ENCODE results near the gene CSTF3. TPM values are rescaled to one million over a fixed set of nuclear protein-coding genes. Genes with fewer than 3 reads are reported as not detected.
A peak's percentile ranks its signal among the peaks of the same experiment; 100 is the strongest.

Gene CSTF3
- polyA plus RNA-seq, 1 donor (not counting 4 experiments of a cell fraction or from before 2014, with no cell fraction given): 41.1 TPM

GRCh38 chr11:33043221-33043830 lies 118.0 kb downstream of the CSTF3 start:
- Histone ChIP-seq H3K9ac (ENCODE audit: control insufficient read depth, extremely low read depth, insufficient read depth, low read length) (peak overlapping the region; percentile 62), H3K27ac (ENCODE audit: control insufficient read depth, insufficient read depth, low read length) (peak overlapping the region; percentile 85), H3K79me2 (ENCODE audit: control insufficient read depth, insufficient read depth, low read length) (peaks cover 25% of the 10 kb centered on the region), H3K4me2 (ENCODE audit: control insufficient read depth, extremely low read depth, insufficient read depth, low read depth, low read length) (peak overlapping the region; percentile 75), H4K20me1 (ENCODE audit: control insufficient read depth, extremely low read depth, insufficient read depth, low read length) (no peaks in the 10 kb centered on the region), H3K9me1 (ENCODE audit: control insufficient read depth, extremely low read depth, insufficient read depth, low read length) (no peaks in the 10 kb centered on the region), H2AFZ (ENCODE audit: control insufficient read depth, low read length) (no peak overlapping the region), H3K27me3 (ENCODE audit: control insufficient read depth, extremely low read depth, insufficient read depth, low read length) (no peaks in the 10 kb centered on the region), H3K4me3 (ENCODE audit: control insufficient read depth in 2 of 3, extremely low read depth in 1 of 3, insufficient read depth in 2 of 3, low read depth in 1 of 3, low read length in 3 of 3) (peak overlapping the region in 2 of 3 experiments; percentile 27 to 40), H3K4me1 (ENCODE audit: control insufficient read depth, extremely low read depth, insufficient read depth, low read length) (peaks cover 52% of the 10 kb centered on the region), H3K9me3 (ENCODE audit: control insufficient read depth, low read depth, low read length) (peaks cover 4% of the 10 kb centered on the region), H3K36me3 (ENCODE audit: control insufficient read depth in 2 of 2, extremely low read depth in 1 of 2, insufficient read depth in 2 of 2, low read length in 2 of 2) (peaks cover 0 to 8% of the 10 kb centered on the region in 2 experiments)
- no peak for FAIRE-seq
- TF ChIP-seq CTCF (optimal IDR thresholded peaks at IDR 0.05 in 1 of 3, IDR thresholded peaks at IDR 0.05 in 1 of 3, conservative IDR thresholded peaks at IDR 0.05 in 1 of 3; ENCODE audit: extremely low read depth in 1 of 3, insufficient read depth in 2 of 3, low read length in 3 of 3) (no peak), EZH2 (IDR thresholded peaks at IDR 0.05; ENCODE audit: low read length) (no peak)
- DNase-seq (ENCODE audit: low read depth, low spot score): no peak
- dilution Hi-C loops (cut with MboI; ENCODE audit: extremely low pct_ligation_motif_present, low sequenced_read_pairs): no loop called here

- H4K20me1 ChIP-seq (ENCODE audit: control insufficient read depth, extremely low read depth, insufficient read depth, low read length): no peaks in the 10 kb centered on the region
- peak overlapping the region; percentile 87 for H3K4me2 ChIP-seq (ENCODE audit: control insufficient read depth, extremely low read depth, insufficient read depth, low read depth, low read length)
- peak overlapping the region; percentile 49 to 91 (median 84) for H3K4me3 ChIP-seq (ENCODE audit: control insufficient read depth in 2 of 3, extremely low read depth in 1 of 3, insufficient read depth in 2 of 3, low read depth in 1 of 3, low read length in 3 of 3)
- peak overlapping the region; percentile 98 for H3K9ac ChIP-seq (ENCODE audit: control insufficient read depth, extremely low read depth, insufficient read depth, low read length)
- peaks cover 44% of the 10 kb centered on the region for H3K4me1 ChIP-seq (ENCODE audit: control insufficient read depth, extremely low read depth, insufficient read depth, low read length)
- H3K27ac ChIP-seq (ENCODE audit: control insufficient read depth, insufficient read depth, low read length): peak overlapping the region; percentile 97
- H3K9me1 ChIP-seq (ENCODE audit: control insufficient read depth, extremely low read depth, insufficient read depth, low read length): no peaks in the 10 kb centered on the region
- dilution Hi-C loops (cut with MboI; ENCODE audit: extremely low pct_ligation_motif_present, low sequenced_read_pairs): no loop called here
- no peaks in the 10 kb centered on the region for H3K27me3 ChIP-seq (ENCODE audit: control insufficient read depth, extremely low read depth, insufficient read depth, low read length)
- FAIRE-seq (no peak), DNase-seq (ENCODE audit: low read depth, low spot score) (no peak)
- TF ChIP-seq CTCF (optimal IDR thresholded peaks at IDR 0.05 in 1 of 3, IDR thresholded peaks at IDR 0.05 in 1 of 3, conservative IDR thresholded peaks at IDR 0.05 in 1 of 3; ENCODE audit: extremely low read depth in 1 of 3, insufficient read depth in 2 of 3, low read length in 3 of 3): no peak
- no peak for TF ChIP-seq EZH2 (IDR thresholded peaks at IDR 0.05; ENCODE audit: low read length)
- H3K36me3 ChIP-seq (ENCODE audit: control insufficient read depth in 2 of 2, extremely low read depth in 1 of 2, insufficient read depth in 2 of 2, low read length in 2 of 2): peaks cover 0 to 5% of the 10 kb centered on the region in 2 experiments
- H2AFZ ChIP-seq (ENCODE audit: control insufficient read depth, low read length): no peak overlapping the region
- peaks cover 4% of the 10 kb centered on the region for H3K9me3 ChIP-seq (ENCODE audit: control insufficient read depth, low read depth, low read length)
- H3K79me2 ChIP-seq (ENCODE audit: control insufficient read depth, insufficient read depth, low read length): peaks cover 21% of the 10 kb centered on the region
Observed at GRCh38 chr11:33040862-33041453, 120.3 kb downstream of the CSTF3 start.

All from keratinocyte (primary cell).